Measurements from ENCODE around the gene SLFN12.
A peak's percentile ranks its signal among the peaks of the same experiment; 100 is the strongest.

The SLFN12 gene

DNA sequence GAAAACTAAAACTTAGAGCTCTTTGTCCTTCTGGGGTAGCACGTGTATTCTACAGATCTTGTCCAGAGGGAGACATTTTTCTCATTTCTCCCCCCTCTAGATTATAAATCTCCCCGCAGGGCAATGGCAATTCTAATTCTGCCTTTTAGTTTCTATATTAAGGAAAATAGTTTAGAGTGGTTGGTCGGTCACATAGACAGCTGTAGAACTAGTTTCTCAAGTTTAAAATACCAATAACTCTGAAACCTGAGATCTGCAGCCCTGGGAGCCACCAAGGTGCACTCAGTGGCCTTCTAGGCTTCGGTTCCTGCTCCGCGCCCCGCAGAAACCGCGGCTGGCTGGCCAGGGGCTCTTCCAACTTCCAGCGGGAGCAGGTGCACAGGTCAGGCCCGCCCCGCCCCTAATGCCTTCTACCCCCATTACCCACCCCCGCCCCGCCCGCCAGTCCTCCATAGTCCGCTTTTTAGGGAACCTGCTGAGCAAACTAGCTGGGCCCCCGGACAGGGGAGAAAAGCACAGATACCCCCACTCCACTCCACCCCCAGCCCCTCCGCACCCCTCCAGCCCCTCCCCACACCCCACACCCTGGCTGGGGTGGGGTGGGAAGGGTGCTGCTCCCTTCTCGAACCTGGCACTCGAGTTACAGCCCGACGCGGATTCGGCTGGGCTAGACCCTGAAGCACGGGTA, 59.3 kb downstream of the SLFN12 start:
- TF ChIP-seq, protein P1, sequence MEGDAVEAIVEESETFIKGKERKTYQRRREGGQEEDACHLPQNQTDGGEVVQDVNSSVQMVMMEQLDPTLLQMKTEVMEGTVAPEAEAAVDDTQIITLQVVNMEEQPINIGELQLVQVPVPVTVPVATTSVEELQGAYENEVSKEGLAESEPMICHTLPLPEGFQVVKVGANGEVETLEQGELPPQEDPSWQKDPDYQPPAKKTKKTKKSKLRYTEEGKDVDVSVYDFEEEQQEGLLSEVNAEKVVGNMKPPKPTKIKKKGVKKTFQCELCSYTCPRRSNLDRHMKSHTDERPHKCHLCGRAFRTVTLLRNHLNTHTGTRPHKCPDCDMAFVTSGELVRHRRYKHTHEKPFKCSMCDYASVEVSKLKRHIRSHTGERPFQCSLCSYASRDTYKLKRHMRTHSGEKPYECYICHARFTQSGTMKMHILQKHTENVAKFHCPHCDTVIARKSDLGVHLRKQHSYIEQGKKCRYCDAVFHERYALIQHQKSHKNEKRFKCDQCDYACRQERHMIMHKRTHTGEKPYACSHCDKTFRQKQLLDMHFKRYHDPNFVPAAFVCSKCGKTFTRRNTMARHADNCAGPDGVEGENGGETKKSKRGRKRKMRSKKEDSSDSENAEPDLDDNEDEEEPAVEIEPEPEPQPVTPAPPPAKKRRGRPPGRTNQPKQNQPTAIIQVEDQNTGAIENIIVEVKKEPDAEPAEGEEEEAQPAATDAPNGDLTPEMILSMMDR (IDR thresholded peaks at IDR 0.05; ENCODE audit: low read depth, low read length, missing control alignments), result no peak
- peak overlapping the region; percentile 60 for H3K4me3 ChIP-seq (ENCODE audit: low read depth, low read length)
- peak; percentile 22 for DNase-seq (ENCODE audit: low read depth)

GRCh38 chr17:35371934-35372333, 60.4 kb downstream of the SLFN12 start:
- TF ChIP-seq, protein P1 (IDR thresholded peaks at IDR 0.05; ENCODE audit: low read depth, low read length, missing control alignments), result no peak
- H3K4me3 ChIP-seq (ENCODE audit: low read depth, low read length), result peak overlapping the region; percentile 60; the same call in 1 of the 2 replicates
- no peak for DNase-seq (ENCODE audit: low read depth)

GRCh38 chr17:35368081-35368830, 64.0 kb downstream of the SLFN12 start:
- no peak overlapping the region for H3K4me3 ChIP-seq (ENCODE audit: low read depth, low read length)
- TF ChIP-seq, protein P1 (IDR thresholded peaks at IDR 0.05; ENCODE audit: low read depth, low read length, missing control alignments), result no peak
- DNase-seq (ENCODE audit: low read depth), result peak; percentile 83

- no peak overlapping the region for H3K4me3 ChIP-seq (ENCODE audit: low read depth, low read length)
- TF ChIP-seq, protein P1 (IDR thresholded peaks at IDR 0.05; ENCODE audit: low read depth, low read length, missing control alignments), result no peak
- no peak for DNase-seq (ENCODE audit: low read depth)
Observed at GRCh38 chr17:35361027-35361426, 71.3 kb downstream of the SLFN12 start.
